Gastroesophageal sphincter (tissue), 3 donors: ENCODE measurements around the gene S100A9.

ENCODE experiments used
- CTCF ChIP-seq, 4 experiments: fragments of 200-600 bp in 2 of 4; fragments of 450-650 bp in 2 of 4; sonication (generic) in 1 of 4; IDR thresholded peaks; one replicate each; pipeline ENCODE4 v1.5.1; 2017 to 2019; ENCODE audit warnings: antibody characterized with exemption in 4 of 4, mild to moderate bottlenecking in 2 of 4, moderate library complexity in 2 of 4
- EP300 ChIP-seq: sonication (generic); formaldehyde crosslinking; IDR thresholded peaks from one replicate; pipeline ENCODE4 v1.6.1; 2017; ENCODE audit warnings: antibody characterized with exemption, mild to moderate bottlenecking
- POLR2A ChIP-seq, 2 donors: fragments of 450-650 bp; IDR thresholded peaks; one replicate each; pipeline ENCODE4 v1.6.1; 2017; ENCODE audit warnings: antibody characterized with exemption in 2 of 2, mild to moderate bottlenecking in 2 of 2, moderate library complexity in 1 of 2

GRCh38 chr1:153392822-153393221 lies 35.2 kb downstream of the S100A9 start:
- no peak for TF ChIP-seq CTCF (IDR thresholded peaks at IDR 0.05)
- no peak for TF ChIP-seq POLR2A (IDR thresholded peaks at IDR 0.05)
- TF ChIP-seq EP300: no peak
